Gastrocnemius medialis (tissue), 4 donors: ENCODE measurements around the gene HOXD9.

ENCODE experiments used
- CTCF ChIP-seq, 5 experiments: fragments of 450-650 bp in 3 of 5; fragments of 200-600 bp in 2 of 5; sonication (generic) in 2 of 5; IDR thresholded peaks in 4 of 5; conservative IDR thresholded peaks in 1 of 5; 1 replicate in 4 of 5; 2 replicates in 1 of 5; pipeline ENCODE4 v1.5.1; 2016 to 2019; ENCODE audit warnings: antibody characterized with exemption in 5 of 5, mild to moderate bottlenecking in 3 of 5, moderate library complexity in 3 of 5
- POLR2A ChIP-seq, 2 donors: fragments of 450-650 bp; IDR thresholded peaks; one replicate each; pipeline ENCODE4 v1.6.1; 2017; ENCODE audit warnings: antibody characterized with exemption in 2 of 2, mild to moderate bottlenecking in 2 of 2, moderate library complexity in 2 of 2

- TF ChIP-seq CTCF (IDR thresholded peaks at IDR 0.05 in 4 of 5, conservative IDR thresholded peaks at IDR 0.05 in 1 of 5) (peak in 4 of 5 experiments; percentile 29 to 54 (median 46)), POLR2A (IDR thresholded peaks at IDR 0.05) (no peak)
These were observed 36.4 kb upstream of the HOXD9 start for GRCh38 chr2:176085861-176086771.
